ENCODE results near the gene ERGIC1. TPM values are rescaled to one million over a fixed set of nuclear protein-coding genes. Genes with fewer than 3 reads are reported as not detected.
A peak's percentile ranks its signal among the peaks of the same experiment; 100 is the strongest.

Gene ERGIC1
- total RNA-seq, 4 donors from 2014 or later, result 50.9 to 83.0 (median 65.5) TPM

DNA sequence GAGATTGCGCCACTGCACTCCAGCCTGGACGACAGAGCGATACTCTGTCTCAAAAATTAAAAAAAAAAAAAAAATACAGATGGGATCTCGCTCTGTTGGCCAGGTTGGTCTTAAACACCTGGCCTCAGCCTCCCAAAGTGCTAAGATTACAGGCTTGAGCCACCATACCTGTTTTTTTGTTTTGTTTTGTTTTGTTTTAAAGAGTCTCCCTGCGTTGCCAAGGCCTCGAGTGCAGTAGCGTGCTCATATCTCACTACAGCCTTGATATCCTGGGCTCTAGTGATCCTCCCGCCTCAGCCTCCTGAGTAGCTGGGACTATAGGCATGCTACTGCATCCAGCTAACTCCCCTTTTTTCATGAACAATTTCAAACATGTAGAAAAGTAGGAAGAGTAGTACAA, 156.7 kb downstream of the ERGIC1 start:
- H3K27me3 ChIP-seq, result no peaks in the 10 kb centered on the region
- no peak overlapping the region for H3K27ac ChIP-seq
- intact Hi-C loops (cut with DNase I), result no loop called here
- no peaks in the 10 kb centered on the region for H3K9me3 ChIP-seq
- peaks cover 0 to 89% (median 9%) of the 10 kb centered on the region in 3 donors for H3K36me3 ChIP-seq
- WGBS, 2 donors, result 89 to 95% methylated on average over 8 of the region's 8 CpGs
- peaks cover 4 to 36% (median 7%) of the 10 kb centered on the region in 3 donors for H3K4me1 ChIP-seq
- no peak for DNase-seq
- no peak for TF ChIP-seq POLR2A (IDR thresholded peaks at IDR 0.05)
- TF ChIP-seq CTCF (IDR thresholded peaks at IDR 0.05), result no peak
- no peak overlapping the region for H3K4me3 ChIP-seq

DNA sequence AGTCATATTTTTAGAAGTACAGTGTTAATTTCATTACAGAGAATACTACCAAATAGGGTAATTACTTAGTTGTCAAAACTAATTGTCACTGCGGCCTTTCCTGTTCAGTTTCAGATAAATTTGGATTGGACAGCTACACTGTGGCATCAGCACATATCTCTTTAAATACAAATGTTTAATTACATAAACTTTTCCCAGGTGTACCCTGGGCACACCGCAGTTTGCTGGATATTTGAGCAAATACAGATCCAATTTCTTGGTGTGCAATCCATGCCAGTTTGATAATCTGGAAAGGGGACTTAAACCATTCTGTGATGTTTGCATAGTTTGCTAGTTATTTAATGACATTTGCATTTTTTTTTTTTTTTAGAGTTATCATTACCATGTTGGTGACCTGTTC, 160.4 kb downstream of the ERGIC1 start:
- intact Hi-C loops (cut with DNase I), result no loop called here
- Histone ChIP-seq H3K36me3 (peaks cover 0 to 81% (median 16%) of the 10 kb centered on the region in 3 donors), H3K27ac (no peak overlapping the region), H3K27me3 (no peaks in the 10 kb centered on the region), H3K9me3 (no peaks in the 10 kb centered on the region), H3K4me1 (peaks cover 0 to 16% (median 4%) of the 10 kb centered on the region in 3 donors), H3K4me3 (no peak overlapping the region)
- 92 to 94% methylated on average over 2 of the region's 2 CpGs for WGBS, 2 donors
- TF ChIP-seq CTCF (IDR thresholded peaks at IDR 0.05) (no peak), POLR2A (IDR thresholded peaks at IDR 0.05) (no peak)
- DNase-seq, result no peak

GRCh38 chr5:172999372-172999973, 165.4 kb downstream of the ERGIC1 start:
- 65 to 67% methylated on average over 3 of the region's 3 CpGs for WGBS, 2 donors
- Histone ChIP-seq H3K9me3 (no peaks in the 10 kb centered on the region), H3K36me3 (peaks cover 0 to 53% (median 16%) of the 10 kb centered on the region in 3 donors), H3K27ac (peak overlapping the region in 2 of 4 donors; percentile 9 to 45), H3K4me3 (no peak overlapping the region), H3K4me1 (peaks cover 0 to 39% (median 25%) of the 10 kb centered on the region in 3 donors), H3K27me3 (no peaks in the 10 kb centered on the region)
- no peak for DNase-seq
- intact Hi-C loops (cut with DNase I), result no loop called here
- TF ChIP-seq POLR2A (IDR thresholded peaks at IDR 0.05) (no peak), CTCF (IDR thresholded peaks at IDR 0.05) (no peak)

DNA sequence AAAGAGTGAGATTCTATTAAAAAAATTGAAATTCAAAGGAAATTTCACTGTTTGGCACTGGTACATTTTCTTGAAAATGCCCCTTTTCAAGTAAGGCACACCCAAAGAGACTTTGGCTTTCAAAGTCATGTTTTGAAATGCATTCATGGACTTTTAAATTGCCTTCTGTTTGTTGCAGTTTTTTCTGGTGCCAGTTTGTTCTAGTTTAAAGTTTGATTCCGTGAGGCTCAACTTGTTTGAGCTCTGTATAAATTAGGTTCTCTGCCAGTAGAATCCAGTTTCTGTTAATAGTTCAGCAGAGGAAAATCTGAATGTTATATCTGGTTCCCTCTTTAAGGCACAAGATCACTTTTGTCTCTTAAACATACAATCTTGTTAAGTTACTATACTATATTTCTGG, 165.9 kb downstream of the ERGIC1 start:
- H3K4me1 ChIP-seq, result peaks cover 0 to 39% (median 26%) of the 10 kb centered on the region in 3 donors
- no peak overlapping the region for H3K4me3 ChIP-seq
- H3K36me3 ChIP-seq, result peaks cover 0 to 48% (median 15%) of the 10 kb centered on the region in 3 donors
- no peak for DNase-seq
- no peaks in the 10 kb centered on the region for H3K27me3 ChIP-seq
- H3K9me3 ChIP-seq, result no peaks in the 10 kb centered on the region
- 22 to 29% methylated on average over 1 of the region's 1 CpG for WGBS, 2 donors
- TF ChIP-seq POLR2A (IDR thresholded peaks at IDR 0.05) (no peak), CTCF (IDR thresholded peaks at IDR 0.05) (no peak)
- H3K27ac ChIP-seq, result peak overlapping the region in 2 of 4 donors; percentile 9 to 45
- intact Hi-C loops (cut with DNase I), result no loop called here

DNA sequence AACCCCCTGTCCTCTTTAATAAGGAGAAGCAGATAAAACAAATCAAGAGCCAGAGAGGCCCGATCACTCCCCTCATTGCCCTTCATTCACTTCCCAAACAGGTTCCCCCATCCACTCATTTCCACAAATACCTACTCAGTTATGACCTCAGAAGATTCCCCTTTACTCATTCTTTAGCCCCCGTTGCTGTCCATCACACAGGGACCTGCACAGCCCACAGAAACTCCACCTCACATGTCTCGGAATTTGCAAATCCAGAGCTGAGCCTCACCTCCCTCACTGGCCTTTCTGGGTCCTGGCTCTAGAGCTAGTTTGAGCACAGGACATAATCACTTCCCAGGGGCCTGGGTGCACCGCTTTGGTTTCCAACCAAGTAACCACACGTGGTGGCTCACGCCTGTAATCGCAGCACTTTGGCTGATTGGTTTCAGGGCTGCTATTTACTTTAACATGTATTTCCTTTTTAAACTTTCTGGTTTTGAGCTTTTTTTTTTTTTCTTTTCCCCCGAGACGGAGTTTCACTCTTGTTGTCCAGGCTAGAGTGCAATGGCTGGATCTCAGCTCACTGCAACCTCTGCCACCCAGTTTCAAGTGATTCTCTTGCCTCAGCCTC, 167.3 kb downstream of the ERGIC1 start:
- intact Hi-C loops (cut with DNase I), result no loop called here
- no peak for DNase-seq
- no peaks in the 10 kb centered on the region for H3K9me3 ChIP-seq
- no peak overlapping the region for H3K27ac ChIP-seq
- peaks cover 0 to 39% (median 26%) of the 10 kb centered on the region in 3 donors for H3K4me1 ChIP-seq
- WGBS, 2 donors, result 73% methylated on average over 7 to 9 of the region's 9 CpGs
- H3K36me3 ChIP-seq, result peaks cover 0 to 34% (median 1%) of the 10 kb centered on the region in 3 donors
- TF ChIP-seq CTCF (IDR thresholded peaks at IDR 0.05) (no peak), POLR2A (IDR thresholded peaks at IDR 0.05) (no peak)
- H3K27me3 ChIP-seq, result no peaks in the 10 kb centered on the region
- no peak overlapping the region for H3K4me3 ChIP-seq

All from esophagus squamous epithelium (tissue), 5 donors.